ENCODE measurements around the gene PLA2G2F. TPM values are rescaled to one million over a fixed set of nuclear protein-coding genes. Genes with fewer than 3 reads are reported as not detected.

The PLA2G2F gene
- total and polyA plus RNA-seq, 2 of the 8 experiments (the other 6 are each of a cell fraction or from before 2014, with no cell fraction given): not detected

DNA sequence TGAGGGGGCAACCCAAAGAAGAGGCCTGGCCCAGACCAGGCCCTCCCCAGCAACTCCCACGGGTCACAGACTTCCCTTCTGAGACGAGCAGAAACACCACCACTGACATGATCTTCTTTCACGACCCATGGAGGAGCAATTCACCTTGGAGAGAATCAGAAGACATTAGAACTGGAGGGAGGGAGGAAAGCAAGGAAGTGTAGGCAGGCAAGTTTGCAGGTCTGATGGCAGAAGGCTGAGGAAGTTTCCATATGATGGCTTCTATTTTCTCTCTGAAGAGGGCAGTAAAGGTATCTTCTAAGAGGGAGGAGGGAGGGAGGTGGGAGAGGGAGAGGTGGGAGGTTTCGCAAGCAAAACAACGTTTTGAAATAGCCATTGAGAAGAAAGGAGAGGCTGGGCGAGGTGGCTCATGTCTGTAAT, 45.4 kb downstream of the PLA2G2F start (continued):
- TF ChIP-seq BCL11A (IDR thresholded peaks at IDR 0.05; ENCODE audit: low read depth in 2 of 2, low read length in 2 of 2) (no peak), ASH2L (IDR thresholded peaks at IDR 0.05; ENCODE audit: low read length) (no peak), CHD2 (IDR thresholded peaks at IDR 0.05; ENCODE audit: low read length) (no peak), KDM1A (IDR thresholded peaks at IDR 0.05; ENCODE audit: borderline replicate concordance, low read length) (no peak), CHD1 (IDR thresholded peaks at IDR 0.05; ENCODE audit: low read depth, low read length) (no peak), RBBP5 (IDR thresholded peaks at IDR 0.05; ENCODE audit: borderline replicate concordance, low read depth, low read length) (no peak), SP1 (IDR thresholded peaks at IDR 0.05; ENCODE audit: low read depth, low read length) (no peak), RNF2 (IDR thresholded peaks at IDR 0.05; ENCODE audit: borderline replicate concordance, low read depth, low read length, missing control alignments, poor library complexity, severe bottlenecking) (no peak), ZNF274 (IDR thresholded peaks at IDR 0.05; ENCODE audit: borderline replicate concordance, extremely low read depth, low read length) (no peak), HDAC2 (IDR thresholded peaks at IDR 0.05; ENCODE audit: borderline replicate concordance in 1 of 2, low read depth in 2 of 2, low read length in 2 of 2) (no peak), CEBPB (IDR thresholded peaks at IDR 0.05; ENCODE audit: low read depth, low read length) (peak; percentile 29; the same call in 1 of the 2 replicates), TAF1 (IDR thresholded peaks at IDR 0.05; ENCODE audit: low read depth, low read length) (no peak)
- TF ChIP-seq, protein P1, sequence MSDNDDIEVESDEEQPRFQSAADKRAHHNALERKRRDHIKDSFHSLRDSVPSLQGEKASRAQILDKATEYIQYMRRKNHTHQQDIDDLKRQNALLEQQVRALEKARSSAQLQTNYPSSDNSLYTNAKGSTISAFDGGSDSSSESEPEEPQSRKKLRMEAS (IDR thresholded peaks at IDR 0.05): no peak
